Stimulated activated CD8-positive, alpha-beta memory T cell treated with anti-CD3 and anti-CD28 coated beads, Interleukin-4, amount 100 ng/mL, for 24 hours (primary cell): ENCODE measurements around the gene SCARB2.

Experiments
- DNase-seq: peaks from one replicate; pipeline ENCODE4 v3.0.0-alpha.2; 2020; ENCODE audit warnings: low read depth

Gene SCARB2

DNA sequence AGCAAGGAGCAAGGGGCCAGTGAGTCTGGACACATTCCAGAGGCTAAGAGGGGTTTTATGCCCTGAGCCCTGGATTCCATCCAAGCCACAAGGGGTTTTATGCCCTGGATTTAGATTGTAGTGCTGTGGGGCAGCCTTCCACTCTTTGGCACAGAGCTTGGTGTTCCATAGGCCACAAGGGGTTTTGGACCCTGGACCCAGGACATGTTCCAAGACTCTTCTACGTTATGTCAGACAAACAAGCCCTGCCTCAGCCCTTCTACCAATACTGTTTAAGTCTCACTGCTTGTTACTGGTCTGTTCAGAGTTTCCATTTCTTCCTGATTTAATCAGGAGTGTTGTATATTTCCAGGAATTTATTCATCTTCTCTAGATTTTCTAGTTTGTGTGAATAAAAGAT is 12.8 kb upstream of the SCARB2 start:
- no peak for DNase-seq

DNA sequence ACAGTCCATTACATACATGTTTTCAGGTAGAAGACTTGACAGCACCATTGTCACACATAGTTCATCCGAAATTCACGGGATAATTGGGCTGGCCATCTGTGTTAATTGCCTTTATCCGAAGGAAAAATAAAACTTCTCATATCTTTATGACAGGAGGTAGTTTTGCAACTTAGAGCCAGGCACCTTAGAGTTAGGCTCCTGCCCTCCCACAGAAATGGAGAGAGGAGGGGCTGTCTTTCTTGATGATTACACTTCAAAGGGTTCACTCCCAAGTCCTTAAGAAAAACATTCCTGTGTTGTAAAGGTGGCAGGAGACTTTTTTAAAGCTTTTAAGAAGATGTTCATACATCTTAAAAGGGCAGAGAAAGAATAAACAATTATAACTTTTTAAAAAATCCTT is 10.5 kb upstream of the SCARB2 start:
- DNase-seq: no peak

DNA sequence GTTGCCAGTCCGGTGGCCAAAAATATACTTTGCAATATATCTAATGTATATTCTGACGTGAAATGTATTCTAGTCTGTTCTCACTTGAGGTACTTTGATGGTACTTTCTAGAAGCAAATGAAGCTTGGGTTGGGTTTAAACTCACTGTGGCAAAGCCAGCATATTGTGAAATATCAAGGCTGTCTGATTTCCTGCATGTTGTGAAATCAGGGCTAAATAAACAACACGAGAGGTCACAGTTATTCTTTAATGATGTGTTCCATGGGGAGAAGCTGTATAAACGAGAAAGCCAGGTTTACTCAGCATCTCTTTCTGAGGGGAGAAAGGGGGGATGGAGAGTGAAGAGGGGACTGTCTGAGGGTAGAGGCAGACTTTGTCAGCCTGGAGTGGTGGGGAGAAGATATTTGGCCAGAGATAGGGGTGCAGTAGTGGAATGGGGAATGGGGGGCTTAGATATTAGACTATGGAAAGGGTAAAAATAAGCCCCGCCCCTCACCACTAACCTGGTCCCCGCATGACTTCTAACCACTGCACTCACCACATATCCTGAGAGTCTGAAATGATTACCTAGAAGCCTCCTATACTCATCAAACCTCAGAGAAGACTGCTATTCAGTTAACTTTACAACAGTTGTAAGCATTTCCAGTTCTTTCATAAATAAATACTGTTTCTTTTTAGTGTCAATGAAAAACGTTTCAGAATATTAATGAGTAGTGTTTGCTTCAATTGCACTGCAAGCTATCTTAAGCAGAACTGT is 5.9 kb upstream of the SCARB2 start:
- DNase-seq: no peak

GRCh38 chr4:76216975-76217814 is 3.6 kb upstream of the SCARB2 start:
- DNase-seq: no peak

GRCh38 chr4:76216524-76216923 is 2.9 kb upstream of the SCARB2 start:
- DNase-seq: no peak

GRCh38 chr4:76215077-76215476 is 1.5 kb upstream of the SCARB2 start:
- DNase-seq: no peak

- DNase-seq: peak; percentile 2
Measured at GRCh38 chr4:76214177-76214675, 602 bp upstream of the SCARB2 start.

GRCh38 chr4:76212851-76213414 is 691 bp downstream of the SCARB2 start:
- peak; percentile 5 for DNase-seq

GRCh38 chr4:76211769-76212708 is 1.6 kb downstream of the SCARB2 start:
- DNase-seq: no peak

DNA sequence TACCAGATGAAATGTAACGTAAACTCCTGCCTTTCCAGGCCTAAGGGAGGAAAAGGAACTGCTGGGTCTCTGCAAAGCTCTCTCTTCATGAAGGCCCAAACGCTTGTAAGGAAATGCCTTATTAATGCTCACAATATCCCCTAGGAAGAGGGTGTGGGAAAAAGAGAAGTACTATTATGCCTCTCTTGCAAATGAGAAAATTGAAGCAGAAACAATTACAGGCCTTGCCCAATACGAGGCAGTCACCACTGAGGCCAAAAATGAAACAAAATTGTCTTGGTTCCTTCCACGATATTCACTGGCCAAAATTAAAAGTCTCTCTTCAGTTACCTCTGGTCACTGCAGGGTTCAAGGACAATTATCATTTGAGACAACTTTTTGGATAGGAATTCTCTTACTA is 3.2 kb downstream of the SCARB2 start:
- no peak for DNase-seq

- DNase-seq: no peak
Measured at GRCh38 chr4:76209881-76210280, 3.7 kb downstream of the SCARB2 start.

DNA sequence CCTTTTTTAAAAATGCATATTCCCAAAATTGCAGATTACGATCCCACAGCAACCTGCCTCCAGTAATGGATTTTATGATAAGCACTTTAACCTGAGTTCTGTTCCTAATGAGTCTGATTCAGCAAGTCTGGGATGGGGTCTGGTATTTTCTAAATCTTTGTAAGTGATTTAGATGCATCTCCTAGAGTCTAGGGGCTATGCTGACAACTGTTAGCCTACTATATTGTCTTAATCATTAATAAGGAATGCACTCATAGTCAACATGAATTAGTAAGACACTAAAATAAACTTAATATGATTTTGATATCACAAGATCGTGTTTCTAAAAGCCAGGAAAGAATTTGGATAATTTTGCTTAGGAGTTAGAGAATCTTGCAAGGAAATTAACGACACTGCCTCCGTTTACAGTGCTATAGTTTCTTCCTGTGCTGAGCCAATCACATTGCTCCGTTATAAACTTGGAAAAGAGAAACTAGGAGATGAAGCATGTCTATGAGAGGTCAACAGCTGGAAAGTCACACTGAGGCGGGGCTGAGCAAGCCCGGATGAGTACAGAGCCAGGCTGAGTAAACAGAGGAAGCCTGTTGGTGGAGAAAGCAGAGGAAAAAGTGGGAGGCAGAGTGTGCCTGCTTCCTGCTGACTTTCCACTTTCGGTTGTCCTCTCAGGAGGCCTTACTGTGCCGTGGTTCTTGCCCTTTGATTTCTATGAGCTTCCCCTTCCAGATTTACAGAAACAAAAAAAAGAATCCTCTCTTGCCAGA is 5.4 kb downstream of the SCARB2 start:
- DNase-seq: no peak

DNA sequence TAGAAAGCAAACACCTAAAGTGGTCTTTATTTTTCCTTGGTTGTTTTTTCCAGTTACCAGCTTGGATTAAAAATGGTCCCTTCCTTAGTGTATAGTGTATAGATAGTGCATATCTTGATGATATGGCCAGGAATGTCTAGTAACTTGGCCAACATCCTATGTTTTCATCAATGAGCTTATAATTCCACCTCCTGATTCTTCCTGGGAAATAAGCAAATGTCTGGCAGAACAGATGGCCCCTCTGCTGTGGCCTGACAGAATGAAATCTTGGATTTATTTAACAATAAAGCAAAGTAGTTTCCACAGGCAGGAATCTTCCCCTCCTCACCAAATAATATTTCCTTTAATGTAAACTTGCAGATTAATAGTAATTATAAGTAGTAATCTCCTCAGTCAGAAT is 6.1 kb downstream of the SCARB2 start:
- DNase-seq: no peak

DNA sequence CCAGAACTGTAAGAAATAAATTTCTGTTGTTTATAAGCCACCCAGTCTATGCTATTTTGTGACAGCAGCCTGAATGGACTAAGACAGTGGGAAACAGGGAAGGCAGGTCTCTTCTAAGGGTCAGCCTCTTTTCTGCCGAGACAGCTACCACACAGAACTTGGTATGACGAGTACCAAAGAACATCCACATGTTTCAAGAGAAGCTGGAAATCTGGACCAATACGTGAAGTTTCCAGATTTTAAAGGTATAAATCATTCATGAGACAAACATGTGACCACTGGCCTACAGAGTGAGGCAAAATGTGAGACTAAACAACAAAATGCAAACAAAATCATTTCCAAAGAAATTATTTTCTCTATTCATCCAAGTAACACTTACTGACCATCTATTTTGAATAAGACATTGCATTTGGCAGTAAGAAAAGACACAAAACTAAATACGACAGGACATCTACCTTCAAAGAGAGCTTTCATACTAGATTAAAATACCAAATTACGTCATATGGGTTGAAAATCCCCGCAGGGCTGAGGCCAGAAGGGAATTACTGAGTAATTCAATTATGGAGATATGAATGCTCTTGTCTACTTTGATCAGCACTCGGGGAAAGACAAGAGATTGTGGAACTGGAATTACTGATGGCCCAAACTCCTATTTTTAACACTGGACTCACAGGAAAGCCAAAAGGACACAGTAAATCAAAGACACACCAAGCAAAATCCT is 7.2 kb downstream of the SCARB2 start:
- DNase-seq: no peak

GRCh38 chr4:76205476-76205875 is 8.1 kb downstream of the SCARB2 start:
- DNase-seq: no peak

GRCh38 chr4:76204936-76205335 is 8.7 kb downstream of the SCARB2 start:
- no peak for DNase-seq

- no peak for DNase-seq
Measured at GRCh38 chr4:76203541-76203940, 10.1 kb downstream of the SCARB2 start.

- no peak for DNase-seq
Measured at GRCh38 chr4:76201276-76201675, 12.3 kb downstream of the SCARB2 start.

DNA sequence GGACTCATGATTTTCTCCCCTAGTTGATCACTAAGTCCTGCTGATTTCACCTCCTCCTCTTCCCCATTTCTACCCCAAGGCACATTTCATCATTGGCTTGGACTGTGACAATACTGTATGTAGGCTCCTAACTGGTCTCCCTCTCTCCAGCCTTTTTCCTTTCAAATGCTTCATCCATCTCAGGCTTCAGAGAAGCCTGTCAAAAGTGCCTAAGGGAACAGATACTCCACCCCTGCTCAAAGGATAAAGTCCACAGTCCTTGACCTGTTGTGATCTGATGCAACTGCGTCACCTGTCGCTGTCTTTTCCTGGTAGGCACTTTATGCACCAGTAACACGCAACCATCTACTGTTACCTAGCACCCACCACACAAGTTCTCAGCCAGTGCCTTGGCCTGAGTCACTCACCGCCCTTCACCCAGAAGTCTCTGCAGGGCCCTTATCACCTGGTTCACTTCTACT is 12.8 kb downstream of the SCARB2 start:
- no peak for DNase-seq

DNA sequence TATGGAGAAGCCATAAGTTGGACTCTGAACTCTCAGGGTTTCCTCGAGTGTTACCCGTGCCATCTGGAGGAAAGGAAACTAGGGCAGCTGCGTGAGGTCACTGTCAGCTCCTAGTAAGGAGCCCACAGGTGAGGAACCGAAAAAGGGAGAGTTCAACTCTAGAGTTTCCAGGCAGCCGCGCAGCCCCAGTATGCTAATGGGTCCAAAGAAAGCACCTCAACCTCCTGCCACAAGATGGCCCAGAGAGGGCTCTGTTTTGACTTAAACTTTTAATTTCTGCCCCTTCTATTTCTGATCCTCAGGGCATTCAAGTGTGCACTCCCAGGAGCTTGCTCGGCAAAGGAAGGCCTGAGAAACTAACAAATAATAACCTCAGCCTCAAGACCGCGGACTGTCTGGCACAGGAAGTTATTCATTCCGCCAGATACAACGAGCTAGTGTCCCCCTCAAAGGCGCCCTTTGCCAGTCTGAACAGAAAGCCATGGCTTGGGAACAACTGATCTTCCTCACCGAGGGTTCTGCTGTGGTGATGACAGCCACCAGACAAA is 13.9 kb downstream of the SCARB2 start:
- DNase-seq: no peak
